ENCODE results near the gene MLNR.

The MLNR gene

DNA sequence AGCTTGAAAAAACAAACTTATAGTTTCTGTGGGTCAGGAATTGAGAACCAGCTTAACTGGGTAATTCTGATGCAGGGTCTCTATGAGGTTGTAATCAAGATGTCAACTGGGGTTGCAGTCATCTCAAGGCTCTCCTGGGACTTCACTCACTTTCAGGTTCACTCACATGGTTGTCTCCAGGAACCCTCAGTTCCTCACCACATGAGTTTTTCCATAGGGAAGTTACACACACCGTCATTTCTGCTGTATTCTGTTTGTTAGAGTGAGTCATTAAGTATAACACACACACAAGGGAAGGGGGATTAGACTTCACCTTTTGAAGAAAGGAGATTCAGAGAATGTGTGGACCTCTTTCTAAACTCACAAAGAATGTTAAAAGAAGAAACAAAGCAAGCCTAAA lies 34.9 kb upstream of the MLNR start:
- H3K27ac ChIP-seq, result no peak overlapping the region
- no peak overlapping the region for H2AFZ ChIP-seq (ENCODE audit: low read depth)
- no peak for TF ChIP-seq CTCF (conservative IDR thresholded peaks at IDR 0.05; ENCODE audit: low read depth, low read length)
- no peaks in the 10 kb centered on the region for H3K79me2 ChIP-seq (ENCODE audit: insufficient read depth, low read depth)
- no peaks in the 10 kb centered on the region for H3K36me3 ChIP-seq (ENCODE audit: insufficient read depth)
- H3K9ac ChIP-seq, result no peak overlapping the region
- H3K4me1 ChIP-seq (ENCODE audit: low read depth, poor library complexity, severe bottlenecking), result no peaks in the 10 kb centered on the region
- H3K27me3 ChIP-seq (ENCODE audit: insufficient read depth, low read depth), result no peaks in the 10 kb centered on the region
- no peak overlapping the region for H3K4me3 ChIP-seq (IDR thresholded peaks at IDR 0.05; ENCODE audit: insufficient read depth, low read depth, low read length)
- H4K20me1 ChIP-seq (ENCODE audit: insufficient read depth), result no peaks in the 10 kb centered on the region
- H3K4me2 ChIP-seq, result no peak overlapping the region

DNA sequence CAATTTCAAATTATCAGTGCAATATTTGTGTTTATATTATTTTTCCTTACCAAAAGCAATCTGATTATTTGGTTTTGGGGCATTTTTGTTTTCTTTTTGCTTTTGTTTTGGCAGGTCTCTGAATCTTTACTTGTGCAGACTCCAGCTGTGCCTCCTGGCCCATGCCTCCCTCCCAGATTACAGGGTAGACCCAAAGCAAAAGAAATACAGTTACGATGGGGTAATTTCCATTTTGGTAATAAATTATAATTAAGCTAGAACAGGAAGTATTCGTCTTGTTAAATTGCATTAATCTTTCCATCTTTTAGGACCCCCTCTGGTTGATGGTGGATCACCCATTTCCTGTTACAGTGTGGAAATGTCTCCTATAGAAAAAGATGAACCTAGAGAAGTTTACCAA lies 29.2 kb upstream of the MLNR start:
- TF ChIP-seq CTCF (conservative IDR thresholded peaks at IDR 0.05; ENCODE audit: low read depth, low read length), result no peak
- Histone ChIP-seq H3K79me2 (ENCODE audit: insufficient read depth, low read depth) (no peaks in the 10 kb centered on the region), H3K27ac (no peak overlapping the region), H3K9ac (no peak overlapping the region), H3K27me3 (ENCODE audit: insufficient read depth, low read depth) (no peaks in the 10 kb centered on the region), H3K36me3 (ENCODE audit: insufficient read depth) (no peaks in the 10 kb centered on the region), H3K4me1 (ENCODE audit: low read depth, poor library complexity, severe bottlenecking) (no peaks in the 10 kb centered on the region), H4K20me1 (ENCODE audit: insufficient read depth) (no peaks in the 10 kb centered on the region), H2AFZ (ENCODE audit: low read depth) (no peak overlapping the region), H3K4me2 (no peak overlapping the region), H3K4me3 (IDR thresholded peaks at IDR 0.05; ENCODE audit: insufficient read depth, low read depth, low read length) (no peak overlapping the region)

- no peak overlapping the region for H3K4me3 ChIP-seq (IDR thresholded peaks at IDR 0.05; ENCODE audit: insufficient read depth, low read depth, low read length)
- no peaks in the 10 kb centered on the region for H3K4me1 ChIP-seq (ENCODE audit: low read depth, poor library complexity, severe bottlenecking)
- H3K27ac ChIP-seq, result no peak overlapping the region
- no peak for TF ChIP-seq CTCF (conservative IDR thresholded peaks at IDR 0.05; ENCODE audit: low read depth, low read length)
- no peaks in the 10 kb centered on the region for H4K20me1 ChIP-seq (ENCODE audit: insufficient read depth)
- H3K27me3 ChIP-seq (ENCODE audit: insufficient read depth, low read depth), result no peaks in the 10 kb centered on the region
- no peaks in the 10 kb centered on the region for H3K36me3 ChIP-seq (ENCODE audit: insufficient read depth)
- H3K9ac ChIP-seq, result no peak overlapping the region
- no peaks in the 10 kb centered on the region for H3K79me2 ChIP-seq (ENCODE audit: insufficient read depth, low read depth)
- no peak overlapping the region for H2AFZ ChIP-seq (ENCODE audit: low read depth)
- no peak overlapping the region for H3K4me2 ChIP-seq
Observed at GRCh38 chr13:49206641-49207040, 13.5 kb upstream of the MLNR start.

DNA sequence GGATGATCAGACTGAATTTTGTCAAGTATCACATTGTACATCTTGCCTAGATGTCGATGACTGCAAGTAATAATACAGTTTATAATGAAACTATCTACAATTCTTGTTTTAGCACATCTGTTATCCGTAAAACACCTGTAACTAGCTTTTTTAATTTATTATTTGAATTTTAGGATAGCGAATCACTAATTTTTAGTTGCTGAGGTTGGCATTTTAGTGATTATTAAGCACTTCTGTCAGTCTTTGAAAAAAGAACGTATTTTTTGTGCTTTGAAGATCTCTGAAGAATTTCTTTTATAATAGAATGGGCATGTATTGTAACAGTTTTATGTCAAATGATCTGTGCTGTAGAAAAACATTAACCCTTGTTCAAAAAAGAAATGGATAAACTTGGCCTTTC lies 11.5 kb upstream of the MLNR start:
- no peak overlapping the region for H2AFZ ChIP-seq (ENCODE audit: low read depth)
- no peak overlapping the region for H3K9ac ChIP-seq
- no peaks in the 10 kb centered on the region for H4K20me1 ChIP-seq (ENCODE audit: insufficient read depth)
- no peak overlapping the region for H3K4me3 ChIP-seq (IDR thresholded peaks at IDR 0.05; ENCODE audit: insufficient read depth, low read depth, low read length)
- H3K27ac ChIP-seq, result no peak overlapping the region
- H3K4me2 ChIP-seq, result no peak overlapping the region
- no peaks in the 10 kb centered on the region for H3K4me1 ChIP-seq (ENCODE audit: low read depth, poor library complexity, severe bottlenecking)
- TF ChIP-seq CTCF (conservative IDR thresholded peaks at IDR 0.05; ENCODE audit: low read depth, low read length), result no peak
- no peaks in the 10 kb centered on the region for H3K27me3 ChIP-seq (ENCODE audit: insufficient read depth, low read depth)
- H3K79me2 ChIP-seq (ENCODE audit: insufficient read depth, low read depth), result no peaks in the 10 kb centered on the region
- no peaks in the 10 kb centered on the region for H3K36me3 ChIP-seq (ENCODE audit: insufficient read depth)

DNA sequence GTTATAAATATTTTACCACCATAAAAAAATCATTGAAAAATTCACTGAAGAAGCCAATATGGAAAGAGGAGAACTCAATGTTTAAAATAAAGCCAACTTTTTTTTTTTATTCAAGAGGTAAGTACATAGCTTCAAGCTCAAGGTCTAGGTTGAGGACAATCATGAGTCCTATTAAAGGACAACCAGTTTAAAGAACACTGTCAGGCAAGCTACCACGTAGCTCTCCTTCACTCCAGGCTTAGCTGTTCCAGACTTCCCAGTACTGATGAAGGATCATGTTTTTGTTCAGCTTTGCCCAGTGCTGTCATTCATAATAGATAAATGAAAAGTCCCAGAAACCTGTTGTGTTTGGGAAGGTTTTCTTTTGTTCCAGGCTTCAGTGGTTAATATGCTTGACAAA lies 10.0 kb upstream of the MLNR start:
- no peak for TF ChIP-seq CTCF (conservative IDR thresholded peaks at IDR 0.05; ENCODE audit: low read depth, low read length)
- H4K20me1 ChIP-seq (ENCODE audit: insufficient read depth), result no peaks in the 10 kb centered on the region
- no peak overlapping the region for H3K9ac ChIP-seq
- no peaks in the 10 kb centered on the region for H3K79me2 ChIP-seq (ENCODE audit: insufficient read depth, low read depth)
- no peaks in the 10 kb centered on the region for H3K27me3 ChIP-seq (ENCODE audit: insufficient read depth, low read depth)
- no peak overlapping the region for H3K27ac ChIP-seq
- H2AFZ ChIP-seq (ENCODE audit: low read depth), result no peak overlapping the region
- no peak overlapping the region for H3K4me3 ChIP-seq (IDR thresholded peaks at IDR 0.05; ENCODE audit: insufficient read depth, low read depth, low read length)
- H3K4me2 ChIP-seq, result no peak overlapping the region
- H3K4me1 ChIP-seq (ENCODE audit: low read depth, poor library complexity, severe bottlenecking), result no peaks in the 10 kb centered on the region
- H3K36me3 ChIP-seq (ENCODE audit: insufficient read depth), result no peaks in the 10 kb centered on the region
